HepG2 (cell line): ENCODE data around the gene C1QTNF1. TPM values are rescaled to one million over a fixed set of nuclear protein-coding genes. Genes with fewer than 3 reads are reported as not detected.

ENCODE experiments used
- ATAC-seq: fragments of 200-7000 bp; cut with Tn5 transposase; 3 replicates; pipeline ENCODE4 v1.9.1; 2020; ENCODE audit warnings: mild to moderate bottlenecking, moderate library complexity
- BruUV-seq: library from RNA; stranded (reverse); fragments of 400-500 nt; replicated peaks from 2 replicates; lab custom pipeline; 2021; lab: Mats Ljungman, UMichigan
- CTCF ChIA-PET: fragments of 300-600 bp; formaldehyde crosslinking; extraction: SDS; loops from one replicate; lab custom pipeline; 2021; ENCODE audit warnings: low total read pairs, inconsistent platforms, low intra/inter-chr PET ratio; lab: Yijun Ruan, JAX
- POLR2A ChIA-PET: fragments of 350-600 bp; sonication (Branson Sonifier 250); formaldehyde crosslinking; loops from one replicate; lab custom pipeline; 2020; ENCODE audit warnings: antibody characterized with exemption, inconsistent platforms; lab: Yijun Ruan, JAX
- DNase-seq: peaks from one replicate; pipeline ENCODE4 v3.0.0-alpha.2; 2015; ENCODE audit warnings: low spot score
- FAIRE-seq: peaks from 3 replicates; lab custom pipeline; 2011; peaks lifted over from hg19 to GRCh38; lab: Jason Lieb, UNC
- H2AFZ ChIP-seq: one replicate; pipeline ENCODE4 v1.6.1; 2011; ENCODE audit warnings: low read length, inconsistent platforms
- H3K27ac ChIP-seq: fragments of 300-600 bp; 3 replicates; pipeline ENCODE4 v1.8.0; 2011; ENCODE audit warnings: mixed run types, mild to moderate bottlenecking, mixed read lengths, low read length, inconsistent platforms; ENCODE audit not compliant: insufficient read depth; ENCODE audit errors: extremely low read length
- H3K27me3 ChIP-seq, 2 experiments: fragments of 200-600 bp in 1 of 2; 2 replicates in 1 of 2; 3 replicates in 1 of 2; pipeline versions ENCODE4 v1.6.0 to v1.8.0; 2011; ENCODE audit warnings: low read length in 2 of 2, mild to moderate bottlenecking in 2 of 2, moderate library complexity in 2 of 2, inconsistent platforms in 1 of 2; ENCODE audit not compliant: insufficient read depth in 2 of 2, control insufficient read depth in 1 of 2
- H3K36me3 ChIP-seq, 2 experiments: fragments of 200-600 bp in 1 of 2; replicated peaks in 1 of 2; 2 replicates in 1 of 2; 3 replicates in 1 of 2; pipeline versions ENCODE4 v1.5.1 to v1.8.0; 2011; ENCODE audit warnings: low read length in 2 of 2, inconsistent platforms in 1 of 2; ENCODE audit not compliant: insufficient read depth in 2 of 2, control insufficient read depth in 1 of 2
- H3K4me1 ChIP-seq: 2 replicates; pipeline ENCODE4 v1.5.1; 2012; ENCODE audit warnings: low read length, inconsistent platforms; ENCODE audit not compliant: insufficient read depth
- H3K4me2 ChIP-seq: 2 replicates; pipeline ENCODE4 v1.6.0; 2011; ENCODE audit warnings: low read depth, low read length, inconsistent platforms
- H3K4me3 ChIP-seq, 3 experiments: fragments of 200-600 bp in 1 of 3; sonication (generic), shearing (Covaris generic) in 1 of 3; replicated peaks in 1 of 3; 2 replicates each; pipeline ENCODE4 v1.5.1; 2011 to 2016; ENCODE audit warnings: low read length in 3 of 3, inconsistent platforms in 2 of 3, low read depth in 2 of 3, mild to moderate bottlenecking in 2 of 3, control low read depth in 1 of 3, mixed read lengths in 1 of 3; ENCODE audit not compliant: insufficient read depth in 1 of 3
- H3K79me2 ChIP-seq: one replicate; pipeline ENCODE4 v1.6.1; 2011; ENCODE audit warnings: low read length, inconsistent platforms; ENCODE audit not compliant: insufficient read depth
- H3K9ac ChIP-seq: 2 replicates; pipeline ENCODE4 v1.6.0; 2011; ENCODE audit warnings: mild to moderate bottlenecking, low read depth, low read length, inconsistent platforms; ENCODE audit not compliant: insufficient read depth
- H3K9me3 ChIP-seq: 2 replicates; pipeline ENCODE4 v1.5.1; 2012; ENCODE audit warnings: mild to moderate bottlenecking, low read length
- H4K20me1 ChIP-seq: 2 replicates; pipeline ENCODE4 v1.6.0; 2011; ENCODE audit warnings: inconsistent platforms, mild to moderate bottlenecking, low read length, moderate library complexity; ENCODE audit not compliant: insufficient read depth
- AHR ChIP-seq: IDR thresholded peaks from 2 replicates; pipeline ENCODE4 v1.6.1; 2018; ENCODE audit warnings: missing genetic modification reagents, missing compliant biosample characterization
- ELK4 ChIP-seq: sonication (generic); formaldehyde crosslinking; IDR thresholded peaks from 2 replicates; pipeline ENCODE4 v1.9.0; 2021; ENCODE audit warnings: missing genetic modification reagents, borderline replicate concordance
- ETS1 ChIP-seq: sonication (generic); formaldehyde crosslinking; IDR thresholded peaks from 2 replicates; pipeline ENCODE4 v1.4.0; 2020; ENCODE audit warnings: missing genetic modification reagents
- FLYWCH1 ChIP-seq: sonication (generic); formaldehyde crosslinking; IDR thresholded peaks from 2 replicates; pipeline ENCODE4 v1.8.1; 2023; ENCODE audit warnings: mild to moderate bottlenecking, missing genetic modification reagents
- GABPB1 ChIP-seq: IDR thresholded peaks from 2 replicates; pipeline ENCODE4 v1.6.1; 2016; ENCODE audit warnings: mild to moderate bottlenecking, missing genetic modification reagents, moderate library complexity, missing compliant biosample characterization
- HDAC2 ChIP-seq: sonication (generic); formaldehyde crosslinking; IDR thresholded peaks from 2 replicates; pipeline ENCODE4 v1.4.0; 2020; ENCODE audit warnings: missing genetic modification reagents
- HIC2 ChIP-seq: sonication (generic); formaldehyde crosslinking; IDR thresholded peaks from 2 replicates; pipeline ENCODE4 v1.9.0; 2022; ENCODE audit warnings: low read depth, missing genetic modification reagents
- SATB2 ChIP-seq: sonication (generic); formaldehyde crosslinking; IDR thresholded peaks from 2 replicates; pipeline ENCODE4 v1.5.0; 2020; ENCODE audit warnings: missing genetic modification reagents
- SMAD1 ChIP-seq: sonication (generic); formaldehyde crosslinking; IDR thresholded peaks from 2 replicates; pipeline ENCODE4 v1.4.0; 2020; ENCODE audit warnings: missing genetic modification reagents, low read depth, mild to moderate bottlenecking, borderline replicate concordance
- SNRNP70 ChIP-seq: fragments of 200-400 bp; formaldehyde crosslinking; IDR thresholded peaks from 2 replicates; pipeline ENCODE4 v1.6.1; 2017; ENCODE audit warnings: mild to moderate bottlenecking, low read depth, low read length, moderate library complexity
- STAT6 ChIP-seq: sonication (generic); formaldehyde crosslinking; IDR thresholded peaks from 2 replicates; pipeline ENCODE4 v1.4.0; 2020; ENCODE audit warnings: missing genetic modification reagents, mild to moderate bottlenecking, borderline replicate concordance
- ZGPAT ChIP-seq: IDR thresholded peaks from 2 replicates; pipeline ENCODE4 v1.6.1; 2016; ENCODE audit warnings: mild to moderate bottlenecking
- ZNF501 ChIP-seq: sonication (generic); formaldehyde crosslinking; IDR thresholded peaks from 2 replicates; pipeline ENCODE4 v1.5.1; 2020; ENCODE audit warnings: mild to moderate bottlenecking, moderate library complexity, missing genetic modification reagents
- ZNF549 ChIP-seq: sonication (generic); formaldehyde crosslinking; IDR thresholded peaks from 2 replicates; pipeline ENCODE4 v1.5.0; 2020; ENCODE audit warnings: missing genetic modification reagents
- ZNF790 ChIP-seq: sonication (generic); formaldehyde crosslinking; IDR thresholded peaks from 2 replicates; pipeline ENCODE4 v1.8.0; 2022; ENCODE audit warnings: missing genetic modification reagents, mild to moderate bottlenecking, borderline replicate concordance
- WGBS: methylation state at CpG from one replicate; pipeline ENCODE4 v1.1.6; 2017; ENCODE audit warnings: low lambda C conversion rate; 5-methylcytosine and 5-hydroxymethylcytosine counted together
- in situ Hi-C: cut with HindIII; loops from 2 replicates; pipeline ENCODE4 v1.10.0; 2017; ENCODE audit warnings: low pct_unique_long_range_greater_than_20kb; ENCODE audit not compliant: extremely low pct_ligation_motif_present
- intact Hi-C: fragments of 100-400 bp; cut with micrococcal nuclease; formaldehyde crosslinking; loops from one replicate; pipeline ENCODE4 v1.10.0; 2022; ENCODE audit not compliant: unreplicated experiment
- polyA plus RNA-seq, 8 experiments: library from polyadenylated mRNA; depleted of rRNA in 3 of 8; stranded (reverse) in 7 of 8; unstranded in 1 of 8; fragments of >200 nt; fragmentation: Illumina TruSeq in 4 of 8; extraction: Trizol in 4 of 8; gene quantifications; 2 replicates each; pipeline versions ENCODE4 v1.2.1 to v1.2.3, GENCODE V29; 2011 to 2016; ENCODE audit warnings: low read depth in 4 of 8, missing spikeins in 1 of 8, mixed read lengths in 1 of 8; ENCODE audit not compliant: insufficient read depth in 1 of 8
- total RNA-seq, 5 experiments: library from RNA; depleted of rRNA; stranded (reverse); fragments of >200 nt; fragmentation: Illumina TruSeq; extraction: Trizol; gene quantifications; 2 replicates each; pipeline ENCODE4 v1.2.3, GENCODE V29; 2016; ENCODE audit warnings: low read depth in 1 of 5

C1QTNF1 gene
- total and polyA plus RNA-seq, 2 of the 13 experiments (the other 11 are each of a cell fraction or from before 2014, with no cell fraction given) = 0.18 to 0.86 TPM

GRCh38 chr17:79071161-79071740, 47.3 kb downstream of the C1QTNF1 start (continued):
- TF ChIP-seq ELK4 (no peak), STAT6 (CRISPR knock-in tag) (no peak), HDAC2 (no peak), AHR (CRISPR knock-in tag) (no peak), SNRNP70 (no peak)

GRCh38 chr17:79072544-79072943, 48.6 kb downstream of the C1QTNF1 start:
- FAIRE-seq (no peak), DNase-seq (no peak), ATAC-seq (no peak)
- Histone ChIP-seq H2AFZ (no peak overlapping the region), H4K20me1 (no peaks in the 10 kb centered on the region), H3K79me2 (peaks cover 5% of the 10 kb centered on the region), H3K4me3 (no peak overlapping the region; a peak in 1 of 6 replicates), H3K36me3 (peaks cover 0 to 3% of the 10 kb centered on the region in 2 experiments; a peak in 1 of 5 replicates), H3K4me1 (peaks cover 41% of the 10 kb centered on the region), H3K4me2 (peak overlapping the region; percentile 72; the same call in 1 of the 2 replicates), H3K9me3 (no peaks in the 10 kb centered on the region), H3K27me3 (peaks cover 0 to 28% of the 10 kb centered on the region in 2 experiments; a peak in 3 of 5 replicates), H3K27ac (no peak overlapping the region), H3K9ac (no peak overlapping the region)
- in situ Hi-C loops (no loop called here), intact Hi-C loops (no loop called here)
- POLR2A ChIA-PET = interaction anchor here (4.0 kb wide), 1 partner anchor 45 kb away, joined by 95 read pairs; no protein-coding TSS in a partner anchor
- CTCF ChIA-PET = no interaction called here
- 34% methylated on average over 6 of the region's 10 CpGs for WGBS
- BruUV-seq = no TSS peak
- TF ChIP-seq ZNF790 (CRISPR knock-in tag) (no peak), FLYWCH1 (CRISPR knock-in tag) (0 out of 2 replicates have a peak, but pooled peaks have one; percentile 39), SMAD1 (no peak), ZNF549 (CRISPR knock-in tag) (no peak), HIC2 (CRISPR knock-in tag) (no peak), GABPB1 (CRISPR knock-in tag) (peak; percentile 44; the same call in 1 of the 2 replicates), SATB2 (CRISPR knock-in tag) (no peak), ETS1 (CRISPR knock-in tag) (no peak), ZGPAT (CRISPR knock-in tag) (peak; percentile 26; the same call in 1 of the 2 replicates), ZNF501 (CRISPR knock-in tag) (no peak)
